ENCODE measurements around the gene TMEM145.
"Not testable (repeated sequence)": the region's sequence is repeated elsewhere in the genome, so short reads cannot be mapped to it uniquely, and the experiment has no call there.

TMEM145 gene

GRCh38 chr19:42328106-42328505 is 15.0 kb downstream of the TMEM145 start:
- no peak for TF ChIP-seq CTCF (conservative IDR thresholded peaks at IDR 0.05; ENCODE audit: control insufficient read depth, insufficient read depth, low read depth, low read length)
- H3K4me3 ChIP-seq (ENCODE audit: control insufficient read depth, low read depth, low read length): no peak overlapping the region

GRCh38 chr19:42328854-42329253 is 15.7 kb downstream of the TMEM145 start:
- no peak for DNase-seq (ENCODE audit: low read depth)
- H3K4me3 ChIP-seq (ENCODE audit: control insufficient read depth, low read depth, low read length): no peak overlapping the region
- TF ChIP-seq CTCF (conservative IDR thresholded peaks at IDR 0.05; ENCODE audit: control insufficient read depth, insufficient read depth, low read depth, low read length): no peak

More at GRCh38 chr19:42328106-42328505, 15.0 kb downstream of the TMEM145 start:
- DNase-seq (ENCODE audit: low read depth): no peak

GRCh38 chr19:42330241-42330711 is 17.2 kb downstream of the TMEM145 start:
- no peak for DNase-seq (ENCODE audit: low read depth)
- TF ChIP-seq CTCF (conservative IDR thresholded peaks at IDR 0.05; ENCODE audit: control insufficient read depth, insufficient read depth, low read depth, low read length): no peak
- no peak overlapping the region for H3K4me3 ChIP-seq (ENCODE audit: control insufficient read depth, low read depth, low read length)

- not testable (repeated sequence) for H3K4me3 ChIP-seq (ENCODE audit: control insufficient read depth, low read depth, low read length)
Measured at GRCh38 chr19:42331333-42331732, 18.2 kb downstream of the TMEM145 start.

GRCh38 chr19:42332059-42332458 is 18.9 kb downstream of the TMEM145 start:
- TF ChIP-seq CTCF (conservative IDR thresholded peaks at IDR 0.05; ENCODE audit: control insufficient read depth, insufficient read depth, low read depth, low read length): no peak
- no peak overlapping the region for H3K4me3 ChIP-seq (ENCODE audit: control insufficient read depth, low read depth, low read length)
- no peak for DNase-seq (ENCODE audit: low read depth)

More at GRCh38 chr19:42331333-42331732, 18.2 kb downstream of the TMEM145 start:
- DNase-seq (ENCODE audit: low read depth): not testable (repeated sequence)

GRCh38 chr19:42333018-42333417 is 19.9 kb downstream of the TMEM145 start:
- no peak overlapping the region for H3K4me3 ChIP-seq (ENCODE audit: control insufficient read depth, low read depth, low read length)
- no peak for TF ChIP-seq CTCF (conservative IDR thresholded peaks at IDR 0.05; ENCODE audit: control insufficient read depth, insufficient read depth, low read depth, low read length)

GRCh38 chr19:42333975-42334696 is 21.0 kb downstream of the TMEM145 start:
- no peak for DNase-seq (ENCODE audit: low read depth)
- TF ChIP-seq CTCF (conservative IDR thresholded peaks at IDR 0.05; ENCODE audit: control insufficient read depth, insufficient read depth, low read depth, low read length): no peak
- H3K4me3 ChIP-seq (ENCODE audit: control insufficient read depth, low read depth, low read length): no peak overlapping the region

More at GRCh38 chr19:42333018-42333417, 19.9 kb downstream of the TMEM145 start:
- DNase-seq (ENCODE audit: low read depth): no peak

All from fibroblast of mammary gland (primary cell).